ENCODE data around the gene HIRIP3.
A peak's percentile ranks its signal among the peaks of the same experiment; 100 is the strongest.

The HIRIP3 gene

DNA sequence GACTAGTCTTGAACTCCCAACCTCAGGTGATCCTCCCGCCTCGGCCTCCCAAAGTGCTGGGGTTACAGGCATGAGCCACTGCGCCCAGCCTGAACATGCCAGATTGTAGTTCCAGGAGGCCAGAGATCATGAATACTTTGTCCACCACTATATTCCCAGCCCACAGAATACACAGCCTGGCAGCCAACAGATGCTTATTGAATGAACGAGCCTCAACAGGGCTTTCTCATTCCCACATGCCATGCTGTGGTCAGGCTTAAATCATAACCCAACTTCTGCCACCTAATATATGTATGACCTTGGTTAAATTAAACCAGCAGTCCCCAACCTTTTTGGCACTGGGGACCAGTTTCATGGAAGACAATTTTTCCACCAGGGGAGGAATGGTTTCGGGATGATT lies 36.7 kb downstream of the HIRIP3 start:
- FAIRE-seq, result no peak

DNA sequence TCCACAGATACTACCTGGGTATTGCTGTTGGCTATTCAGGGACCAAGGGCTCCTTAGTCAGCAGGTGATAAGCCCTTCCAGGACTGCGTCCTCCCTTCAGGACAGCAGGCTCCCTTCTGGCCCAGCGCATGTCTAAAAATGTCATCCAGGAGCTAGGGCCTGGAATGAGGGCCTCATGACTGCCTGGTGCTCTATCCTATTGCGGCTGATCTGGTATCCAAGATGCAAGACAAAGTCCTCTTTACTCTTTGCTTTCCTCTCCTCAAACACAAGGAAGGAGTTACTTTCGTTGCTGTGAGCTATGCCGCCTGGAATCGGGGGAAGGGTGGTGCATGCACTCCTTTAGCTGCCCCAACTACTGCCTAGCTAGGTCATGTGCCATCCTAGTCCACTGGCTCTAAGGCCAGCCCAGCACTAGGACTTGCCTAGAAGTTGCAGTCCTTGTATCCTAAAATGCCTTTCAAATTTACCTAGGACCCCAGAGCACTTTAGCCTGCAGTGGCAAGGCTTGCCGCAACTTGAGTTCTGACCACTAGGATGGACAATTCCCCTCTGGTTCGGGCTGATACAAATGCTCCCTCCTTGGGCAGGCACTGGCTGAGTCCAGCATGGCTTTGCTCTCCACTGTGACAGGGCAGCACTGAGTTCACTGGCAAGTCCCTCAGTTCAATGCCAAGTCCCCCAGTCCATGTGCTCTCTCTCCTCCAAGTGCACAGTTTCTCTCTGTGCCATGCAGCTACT lies 43.6 kb downstream of the HIRIP3 start:
- FAIRE-seq, result no peak

DNA sequence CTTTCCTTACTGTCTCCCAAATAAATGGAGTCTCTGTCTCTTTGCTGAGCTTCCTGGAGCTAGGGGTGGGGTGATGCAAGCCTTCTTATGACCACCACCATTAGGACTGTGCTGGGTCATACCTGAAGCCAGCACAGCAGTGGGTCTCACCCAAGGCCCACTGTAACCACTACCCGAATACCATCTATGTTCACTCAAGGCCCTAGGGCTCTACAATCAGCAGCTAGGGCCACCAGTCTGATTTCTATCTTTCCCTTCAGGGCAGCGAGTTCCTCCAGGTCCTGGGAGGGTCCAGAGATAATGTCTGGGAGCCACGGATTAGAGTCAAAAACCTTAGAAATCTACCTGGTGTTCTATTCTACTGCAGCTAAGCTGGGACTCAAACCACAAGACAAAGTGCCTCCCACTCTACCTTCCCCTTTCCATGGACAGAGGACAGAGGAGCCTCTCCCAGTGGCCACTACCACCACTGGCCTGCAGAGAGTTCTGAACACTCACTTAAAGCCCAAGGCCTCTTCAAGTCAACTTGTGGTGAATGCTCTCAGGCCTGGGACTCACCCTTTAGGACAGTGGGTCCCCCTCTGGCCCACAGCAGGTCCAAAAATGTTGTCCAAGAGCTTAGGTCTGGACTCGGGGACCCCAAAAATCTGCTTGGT lies 44.5 kb downstream of the HIRIP3 start:
- FAIRE-seq, result no peak

DNA sequence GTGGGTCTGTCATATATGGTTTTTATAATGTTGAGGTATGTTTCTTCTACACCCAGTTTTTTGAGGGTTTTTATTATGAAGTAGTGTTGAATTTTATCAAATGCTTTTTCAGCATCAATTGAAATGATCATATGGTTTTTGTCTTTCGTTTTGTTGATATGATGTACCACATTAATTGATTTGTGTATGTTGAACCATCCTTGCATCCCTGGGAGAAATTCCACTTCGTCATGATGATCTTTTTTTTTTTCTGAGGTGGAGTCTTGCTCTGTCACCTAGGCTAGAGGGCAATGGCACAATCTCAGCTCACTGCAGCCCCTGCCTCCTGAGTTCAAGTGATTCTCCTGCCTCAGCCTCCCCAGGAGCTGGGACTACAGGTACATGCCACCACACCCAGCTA lies 47.5 kb downstream of the HIRIP3 start:
- FAIRE-seq, result no peak

DNA sequence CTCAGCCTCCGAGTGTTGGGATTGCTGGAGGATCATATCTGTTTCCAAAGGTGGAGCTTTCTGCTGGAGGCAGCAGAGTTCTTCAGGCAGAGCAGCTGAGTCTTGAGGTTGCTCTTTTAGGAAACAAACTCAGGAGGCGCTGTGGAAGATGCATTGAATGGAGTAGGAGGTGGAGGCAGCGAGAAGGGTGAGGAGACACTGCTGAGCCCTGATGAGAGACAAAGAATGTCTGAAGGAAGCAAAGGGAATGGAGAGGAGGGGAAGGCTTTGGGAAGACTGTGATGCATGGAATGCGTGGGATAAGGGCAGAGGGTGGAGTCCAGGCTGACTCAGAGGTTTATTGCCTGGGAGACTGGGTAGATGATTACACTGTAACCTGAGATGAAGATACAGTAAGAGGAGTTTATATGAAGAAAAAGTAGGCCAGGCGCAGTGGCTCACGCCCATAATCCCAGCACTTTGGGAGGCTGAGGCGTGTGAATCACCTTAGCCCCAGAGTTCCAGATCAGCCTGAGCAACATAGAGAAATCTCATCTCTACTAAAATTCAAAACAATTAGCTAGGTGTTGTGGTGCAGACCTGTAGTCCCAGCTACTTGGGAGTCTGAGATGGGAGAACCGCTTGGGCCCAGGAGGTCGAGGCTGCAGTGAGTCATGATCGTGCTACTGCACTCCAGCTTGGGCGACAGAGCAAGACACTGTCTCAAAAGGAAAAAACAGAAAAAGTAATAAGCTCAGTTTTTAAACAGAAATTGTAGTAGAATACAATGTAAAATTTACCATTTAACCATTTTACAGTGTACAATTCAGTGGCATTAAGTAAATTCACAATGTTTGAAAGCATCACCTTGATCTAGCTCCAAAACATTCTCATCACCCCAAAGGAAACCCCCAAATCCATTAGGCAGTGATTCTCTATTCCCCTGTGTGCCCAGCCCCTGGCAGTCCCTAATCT lies 51.3 kb downstream of the HIRIP3 start:
- peak; percentile 98 for FAIRE-seq

Data from G401.6 (cell line).